Suprapubic skin (tissue), 3 donors: ENCODE measurements around the gene BSG.

Experiments used
- POLR2A ChIP-seq, 2 donors: fragments of 450-650 bp; IDR thresholded peaks; one replicate each; pipeline ENCODE4 v1.6.1; 2017; ENCODE audit warnings: antibody characterized with exemption in 2 of 2, mild to moderate bottlenecking in 2 of 2, moderate library complexity in 2 of 2
- TF ChIP-seq, protein P1 (sequence below), 2 donors: fragments of 200-600 bp in 1 of 2; fragments of 450-650 bp in 1 of 2; sonication (generic) in 1 of 2; IDR thresholded peaks; one replicate each; pipeline ENCODE4 v1.5.1; 2016 to 2019; ENCODE audit warnings: antibody characterized with exemption in 2 of 2, mild to moderate bottlenecking in 1 of 2, moderate library complexity in 1 of 2

DNA sequence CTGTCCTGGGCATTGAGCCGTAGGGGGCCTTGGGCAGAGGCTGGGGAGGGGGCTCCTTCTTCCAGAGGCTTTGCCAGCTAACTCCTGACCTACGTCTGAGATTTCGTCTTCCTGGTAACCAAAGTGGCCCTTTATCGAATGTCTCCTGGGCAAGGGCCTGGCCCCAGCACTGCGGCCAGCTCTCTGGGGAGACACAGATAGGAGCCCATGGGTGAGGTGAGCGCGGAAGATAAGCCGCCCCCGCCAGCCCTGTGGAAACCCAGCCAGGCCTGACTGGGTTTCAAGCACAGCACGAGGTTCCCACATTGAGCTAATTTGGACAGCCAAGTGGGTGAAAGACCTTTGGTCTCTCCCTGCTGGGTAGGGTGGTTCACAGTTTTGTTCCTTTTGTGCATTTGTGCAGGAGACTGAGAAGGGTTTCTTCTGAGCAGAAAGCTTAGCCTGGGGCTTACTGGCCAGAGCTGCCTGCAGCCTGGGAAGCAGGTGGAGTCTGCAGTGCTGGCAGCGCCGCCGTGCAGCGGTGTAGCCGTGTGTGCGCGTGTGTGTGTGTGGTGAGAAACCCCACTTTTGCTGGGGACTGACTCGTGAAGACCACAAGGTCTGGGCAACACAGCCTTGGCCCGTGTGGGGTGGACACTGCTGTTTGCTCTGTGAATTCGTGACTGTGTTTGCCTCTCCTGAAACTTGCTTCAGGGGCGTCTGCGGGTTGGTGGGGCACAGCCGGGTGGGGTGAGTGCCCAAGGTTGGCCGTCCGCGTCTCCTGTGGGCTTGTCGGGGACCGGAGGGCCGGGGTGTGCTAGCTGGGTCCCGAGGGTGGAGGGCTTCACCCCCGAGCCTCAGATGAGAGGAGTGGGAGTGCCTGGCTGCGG lies 2.5 kb downstream of the BSG start:
- TF ChIP-seq, protein P1, sequence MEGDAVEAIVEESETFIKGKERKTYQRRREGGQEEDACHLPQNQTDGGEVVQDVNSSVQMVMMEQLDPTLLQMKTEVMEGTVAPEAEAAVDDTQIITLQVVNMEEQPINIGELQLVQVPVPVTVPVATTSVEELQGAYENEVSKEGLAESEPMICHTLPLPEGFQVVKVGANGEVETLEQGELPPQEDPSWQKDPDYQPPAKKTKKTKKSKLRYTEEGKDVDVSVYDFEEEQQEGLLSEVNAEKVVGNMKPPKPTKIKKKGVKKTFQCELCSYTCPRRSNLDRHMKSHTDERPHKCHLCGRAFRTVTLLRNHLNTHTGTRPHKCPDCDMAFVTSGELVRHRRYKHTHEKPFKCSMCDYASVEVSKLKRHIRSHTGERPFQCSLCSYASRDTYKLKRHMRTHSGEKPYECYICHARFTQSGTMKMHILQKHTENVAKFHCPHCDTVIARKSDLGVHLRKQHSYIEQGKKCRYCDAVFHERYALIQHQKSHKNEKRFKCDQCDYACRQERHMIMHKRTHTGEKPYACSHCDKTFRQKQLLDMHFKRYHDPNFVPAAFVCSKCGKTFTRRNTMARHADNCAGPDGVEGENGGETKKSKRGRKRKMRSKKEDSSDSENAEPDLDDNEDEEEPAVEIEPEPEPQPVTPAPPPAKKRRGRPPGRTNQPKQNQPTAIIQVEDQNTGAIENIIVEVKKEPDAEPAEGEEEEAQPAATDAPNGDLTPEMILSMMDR (IDR thresholded peaks at IDR 0.05) = no peak
- no peak for TF ChIP-seq POLR2A (IDR thresholded peaks at IDR 0.05)
